Anterior cingulate cortex (tissue), 58 donors: ENCODE measurements around the gene PLXDC1.

Experiments used
- DNase-seq, 58 donors: peaks; one replicate each; lab custom pipeline; 2025; lab: John Stamatoyannopoulos, UW

PLXDC1 gene

DNA sequence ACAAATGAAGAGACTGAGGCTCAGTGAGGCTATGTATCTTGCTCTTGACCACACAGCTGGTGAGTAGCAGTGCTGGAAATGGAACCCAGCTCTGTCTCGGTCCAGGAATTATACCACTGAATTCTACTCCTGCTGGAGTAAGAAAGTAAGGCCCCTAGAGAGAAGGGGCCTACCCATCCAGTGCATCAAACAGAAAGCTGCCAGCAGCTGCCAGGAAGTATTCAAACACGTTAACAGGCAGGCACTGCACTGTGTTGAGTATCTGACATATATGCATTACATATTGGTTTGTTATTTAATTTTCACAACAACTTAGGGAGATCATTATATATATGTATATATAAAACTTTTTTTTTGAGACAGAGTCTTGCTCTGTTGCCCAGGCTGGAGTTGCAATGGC, 10.5 kb upstream of the PLXDC1 start:
- no peak for DNase-seq

DNA sequence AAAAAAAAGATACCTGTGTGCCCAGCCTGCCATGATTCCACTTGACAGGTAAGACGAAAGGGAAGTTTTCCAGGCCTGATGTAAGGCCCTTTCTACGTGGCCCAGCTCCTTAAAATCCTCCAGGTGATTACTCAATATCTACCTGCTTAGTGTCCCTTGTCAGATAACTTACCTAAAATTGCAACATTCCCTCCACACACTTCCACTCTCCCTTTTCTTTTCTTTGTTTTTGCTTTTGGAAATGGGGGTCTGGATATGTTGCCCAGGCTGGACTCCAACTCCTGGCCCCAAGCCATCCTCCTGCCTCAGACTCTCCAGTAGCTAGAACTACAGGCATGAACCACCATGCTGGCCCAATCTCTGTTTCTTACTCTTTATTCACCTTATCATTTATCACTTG, 7.2 kb upstream of the PLXDC1 start:
- no peak for DNase-seq

DNA sequence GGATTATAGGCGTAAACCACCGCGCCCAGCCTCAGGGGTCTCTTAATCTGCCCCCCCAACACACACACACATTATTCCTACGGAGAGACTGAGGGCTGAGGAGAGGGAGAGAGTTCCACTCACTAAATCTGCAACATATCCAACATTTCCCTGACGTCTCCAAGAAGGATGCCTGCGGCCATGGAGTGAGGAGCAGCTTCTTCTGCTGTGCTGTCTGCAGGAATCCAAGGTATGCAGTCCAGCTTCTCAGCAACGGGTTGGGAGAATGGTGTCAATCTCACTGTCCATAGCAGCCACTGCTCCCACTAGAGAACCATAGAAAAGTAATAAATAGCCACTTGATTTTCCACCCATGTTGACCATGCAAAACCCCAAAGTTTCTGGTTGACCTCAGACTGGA, 5.1 kb upstream of the PLXDC1 start:
- no peak for DNase-seq

DNA sequence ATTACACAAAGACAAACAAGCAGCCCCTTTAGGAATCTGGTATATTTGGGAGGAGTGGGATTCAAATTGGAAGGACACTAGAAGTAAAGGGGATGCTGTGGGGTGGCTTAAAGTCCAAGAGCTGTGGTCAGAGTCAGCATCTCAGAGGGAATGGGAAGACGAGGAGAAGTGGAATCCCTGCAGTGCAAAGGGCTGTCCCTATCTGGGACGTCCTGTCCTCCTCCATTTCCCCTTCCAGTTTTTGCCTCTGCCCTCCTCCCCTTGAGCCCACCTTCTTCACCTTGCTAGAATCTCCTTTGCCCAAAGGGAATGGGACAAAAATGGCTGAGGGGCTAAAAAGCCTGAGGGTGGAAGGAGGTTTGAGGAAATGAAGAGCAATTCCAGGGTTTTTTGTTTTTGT, 4.2 kb upstream of the PLXDC1 start:
- DNase-seq, result no peak

DNA sequence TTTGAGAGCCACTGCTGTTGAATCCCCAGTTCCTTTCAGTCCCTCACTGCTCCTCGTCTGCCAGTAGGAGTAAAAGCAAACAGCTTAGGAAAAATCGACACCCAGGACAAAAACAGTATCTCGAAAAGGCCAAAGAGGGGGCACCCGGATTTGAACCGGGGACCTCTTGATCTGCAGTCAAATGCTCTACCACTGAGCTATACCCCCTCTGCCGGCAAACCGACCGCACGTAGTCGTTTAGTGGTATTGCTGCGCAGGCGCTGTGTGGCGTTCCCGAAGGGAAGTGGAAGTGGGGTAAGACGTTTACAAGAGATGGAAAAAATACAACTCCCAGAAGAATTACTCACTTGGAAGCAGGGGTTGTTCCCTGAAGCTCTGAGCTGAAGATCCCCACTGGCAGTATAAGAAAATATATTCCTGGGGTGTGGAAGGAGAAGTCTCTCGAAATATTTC, 2.2 kb upstream of the PLXDC1 start:
- peak in 57 of 58 donors; percentile 67 to 97 (median 87) for DNase-seq

DNA sequence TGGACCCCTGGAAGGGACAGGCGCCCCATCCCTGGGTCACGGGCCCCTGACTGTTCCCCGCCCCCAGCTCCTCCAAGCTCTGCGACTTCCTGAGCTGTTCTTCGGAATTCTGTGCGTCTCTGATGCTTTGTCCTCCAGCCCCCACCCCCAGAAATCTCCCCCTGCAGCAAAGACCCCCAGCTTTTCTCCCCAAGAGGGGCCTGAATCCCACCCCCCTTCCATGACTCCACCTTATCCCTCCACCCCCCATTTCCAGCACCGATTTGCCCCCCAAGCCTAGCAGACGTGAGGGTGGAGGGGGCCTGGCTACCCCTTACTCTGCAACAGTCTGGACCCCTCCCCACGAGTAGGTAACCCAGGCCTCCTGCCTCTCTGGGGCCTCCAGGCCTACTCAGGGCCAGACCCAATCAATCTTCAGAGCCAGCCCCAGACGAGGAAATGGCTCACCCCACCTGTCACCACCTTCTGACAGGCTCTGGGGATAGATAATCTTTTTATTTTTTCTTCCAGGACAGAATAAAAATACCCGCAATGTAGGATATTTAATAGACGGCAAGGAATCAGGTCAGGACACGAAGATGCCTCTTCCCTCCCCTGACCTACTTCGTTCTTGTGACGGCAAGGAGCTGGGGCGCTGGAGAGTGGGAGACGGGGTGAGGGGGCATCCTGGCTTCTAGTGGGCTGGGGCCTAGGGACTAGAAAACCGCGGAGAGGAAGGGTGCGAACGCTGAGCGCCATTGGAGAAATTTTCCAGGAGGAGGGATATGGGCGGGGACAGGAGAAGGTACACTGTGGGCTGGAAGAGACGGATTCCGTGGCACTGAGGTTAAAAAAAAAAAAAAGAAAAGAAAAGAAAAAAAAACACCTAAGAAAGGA, 744 bp upstream of the PLXDC1 start:
- DNase-seq, result peak in 8 of 58 donors; percentile 8 to 68 (median 48)

DNA sequence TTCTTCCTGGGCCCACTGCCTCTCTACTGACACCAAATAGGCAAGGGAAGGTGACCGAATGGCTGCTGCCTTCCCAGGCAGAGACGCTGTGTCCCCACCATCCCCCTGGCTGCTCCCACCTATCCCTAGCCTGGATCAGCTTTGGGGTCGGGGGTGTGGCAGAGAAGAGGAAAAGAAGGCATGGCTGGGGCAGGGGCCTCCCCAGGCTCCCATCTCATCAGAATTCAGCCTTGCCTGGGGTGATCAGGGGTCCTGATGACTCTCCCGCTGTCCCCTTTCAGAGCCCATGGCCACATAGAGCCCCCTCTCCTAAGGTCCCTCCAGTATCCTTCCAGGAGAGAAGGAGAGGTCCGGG, 665 bp downstream of the PLXDC1 start:
- no peak for DNase-seq

DNA sequence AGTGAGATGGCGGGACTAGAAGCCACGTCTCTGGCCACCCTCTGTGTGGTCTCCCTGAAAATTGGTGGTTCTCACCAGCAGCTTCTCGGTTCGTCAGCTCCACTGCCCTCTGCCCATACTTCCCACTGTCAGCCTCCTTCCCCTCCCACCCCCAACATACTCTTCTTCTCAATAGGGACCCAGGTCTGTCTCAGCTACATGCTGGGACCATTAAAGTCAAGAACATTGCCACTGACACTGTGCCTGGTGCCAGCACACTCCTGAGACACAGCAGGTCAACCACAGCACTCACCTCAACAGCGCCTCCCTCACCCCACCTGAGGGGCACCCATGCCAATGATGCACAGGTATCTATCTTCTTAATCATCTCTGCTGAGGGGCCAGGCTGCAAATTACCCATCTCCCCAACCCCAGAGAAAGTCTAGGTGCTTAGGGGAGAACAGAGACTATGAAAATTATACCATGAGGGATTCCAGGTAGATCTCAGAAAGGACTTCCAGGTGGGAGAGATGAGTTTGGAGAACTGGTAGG, 1.3 kb downstream of the PLXDC1 start:
- no peak for DNase-seq

DNA sequence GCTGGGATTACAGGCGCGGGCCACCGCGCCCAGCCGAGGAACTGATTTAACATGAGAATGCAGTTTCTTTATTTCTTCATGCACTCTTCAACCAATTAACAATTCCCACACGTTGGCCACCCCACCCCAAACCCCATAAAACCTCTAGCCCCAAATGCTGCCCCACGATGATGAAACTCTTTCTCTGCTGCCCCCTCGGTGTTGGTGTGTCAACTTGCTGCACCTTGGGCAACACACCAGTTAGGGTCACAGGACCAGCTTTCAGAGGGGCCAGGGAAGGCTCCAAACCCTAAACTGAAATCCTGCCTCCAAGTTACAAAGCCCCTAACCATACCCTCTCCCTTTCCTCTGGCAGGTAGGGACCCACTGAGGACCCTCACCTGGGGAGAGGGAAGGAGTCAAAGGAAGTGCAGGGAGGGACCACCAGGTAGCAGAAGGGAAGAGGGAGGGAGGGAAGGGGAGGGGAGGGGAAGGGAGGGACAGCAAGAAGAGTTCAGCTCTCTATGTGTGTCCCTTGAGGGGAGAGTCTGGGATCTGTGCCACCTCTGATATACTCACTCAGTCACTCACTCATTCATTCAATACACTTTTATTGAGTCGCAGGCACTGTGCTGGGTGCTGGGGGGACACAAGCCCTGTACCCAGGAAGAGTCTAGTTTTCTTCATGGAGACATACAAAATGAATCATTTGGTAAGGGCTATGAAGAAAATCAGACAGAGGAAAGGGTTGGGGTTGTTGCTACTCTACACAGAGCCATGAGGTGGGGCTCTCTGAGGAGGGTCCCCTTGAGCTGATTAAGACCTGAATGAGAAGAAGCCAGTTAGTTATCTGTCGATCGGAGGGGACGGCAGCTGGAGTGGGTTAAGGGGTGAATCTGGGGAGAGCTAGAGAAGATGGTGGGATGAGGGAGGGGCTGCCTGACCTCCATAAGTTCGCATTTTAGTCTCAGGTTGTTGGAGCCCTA, 3.9 kb downstream of the PLXDC1 start:
- DNase-seq, result no peak

DNA sequence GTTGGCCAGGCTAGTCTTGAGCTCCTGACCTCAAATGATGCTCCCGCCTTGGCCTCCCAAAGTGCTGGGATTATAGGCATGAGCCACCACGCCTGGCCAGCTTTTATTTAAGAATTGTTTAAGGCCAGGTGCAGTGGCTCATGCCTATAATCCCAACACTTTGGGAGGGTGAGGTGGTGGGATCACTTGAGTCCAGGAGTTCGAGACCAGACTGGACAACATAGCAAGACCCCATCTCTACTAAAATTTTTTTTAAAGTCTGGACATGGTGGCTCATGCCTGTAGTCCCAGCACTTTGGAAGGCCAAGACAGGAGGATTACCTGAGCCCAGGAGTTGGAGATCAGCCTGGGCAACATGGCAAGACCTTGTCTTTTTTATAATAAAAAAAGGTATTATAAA, 5.2 kb downstream of the PLXDC1 start:
- no peak for DNase-seq

DNA sequence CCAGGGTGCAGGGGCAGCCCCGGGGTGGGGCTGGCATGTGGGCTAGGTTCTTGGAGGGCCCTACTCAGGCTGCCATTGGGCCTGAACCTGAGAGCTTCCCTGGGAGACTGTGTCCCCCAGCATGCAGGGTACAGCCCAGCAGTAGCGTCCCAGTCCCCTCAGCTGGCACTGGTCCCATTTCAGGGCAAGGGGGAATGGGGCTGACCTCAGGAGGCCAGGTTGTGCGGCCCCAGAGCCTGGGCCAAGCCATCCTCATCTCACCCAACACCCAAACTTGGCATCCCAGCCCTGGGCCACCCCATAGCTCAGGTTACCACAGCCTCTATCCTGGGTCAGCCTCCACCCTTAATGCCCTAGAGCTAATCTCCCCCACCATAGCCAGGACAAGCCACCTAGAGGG, 6.3 kb downstream of the PLXDC1 start:
- DNase-seq, result no peak

DNA sequence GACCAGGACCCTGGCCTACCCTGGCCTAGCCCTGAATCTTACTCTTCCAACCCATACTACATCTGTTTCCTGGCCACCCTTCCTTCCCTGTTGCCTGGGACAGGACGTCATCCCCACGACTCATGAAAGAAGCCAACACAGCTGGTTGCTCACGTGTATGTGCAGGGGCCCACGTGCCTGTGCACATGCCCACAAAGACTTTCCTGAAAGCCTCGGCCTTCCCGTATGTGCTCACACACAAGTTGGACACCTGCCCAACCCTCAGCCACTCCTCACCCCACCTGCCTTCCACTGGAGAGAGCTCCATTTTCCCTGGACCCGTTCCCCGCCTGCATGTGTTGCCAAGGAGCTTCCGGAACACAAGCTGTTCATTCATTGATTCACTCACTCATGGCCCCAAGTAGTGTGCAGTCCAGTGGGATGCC, 7.0 kb downstream of the PLXDC1 start:
- peak in 23 of 58 donors; percentile 4 to 77 (median 35) for DNase-seq

DNA sequence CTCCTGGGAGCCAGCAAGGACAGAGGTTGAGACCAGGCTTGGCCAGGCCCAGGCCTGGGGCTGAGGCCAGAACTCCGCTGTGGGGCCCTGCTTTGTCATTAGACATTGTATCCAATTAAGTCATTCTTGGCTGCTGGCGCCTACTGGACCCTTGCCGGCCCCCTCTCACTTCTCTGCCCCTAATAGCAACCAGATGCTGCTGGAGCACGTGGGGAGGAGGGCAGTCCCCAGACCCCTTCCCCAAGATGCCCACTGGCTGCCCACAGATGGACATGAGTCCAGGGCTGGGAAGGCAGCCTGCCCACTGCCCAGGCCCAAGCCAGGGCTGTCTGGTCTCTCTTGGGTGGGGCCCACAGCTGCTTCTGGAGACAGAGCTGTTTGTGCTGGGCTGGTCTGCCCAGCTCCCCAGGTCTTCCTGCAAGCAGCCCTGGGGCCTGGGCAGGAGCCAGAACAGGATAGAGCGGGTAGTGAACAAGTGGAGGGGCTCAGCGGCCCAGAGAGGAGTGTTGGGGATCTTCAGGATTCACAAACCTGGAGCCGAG, 7.8 kb downstream of the PLXDC1 start:
- peak in 7 of 58 donors; percentile 10 to 45 (median 22) for DNase-seq

DNA sequence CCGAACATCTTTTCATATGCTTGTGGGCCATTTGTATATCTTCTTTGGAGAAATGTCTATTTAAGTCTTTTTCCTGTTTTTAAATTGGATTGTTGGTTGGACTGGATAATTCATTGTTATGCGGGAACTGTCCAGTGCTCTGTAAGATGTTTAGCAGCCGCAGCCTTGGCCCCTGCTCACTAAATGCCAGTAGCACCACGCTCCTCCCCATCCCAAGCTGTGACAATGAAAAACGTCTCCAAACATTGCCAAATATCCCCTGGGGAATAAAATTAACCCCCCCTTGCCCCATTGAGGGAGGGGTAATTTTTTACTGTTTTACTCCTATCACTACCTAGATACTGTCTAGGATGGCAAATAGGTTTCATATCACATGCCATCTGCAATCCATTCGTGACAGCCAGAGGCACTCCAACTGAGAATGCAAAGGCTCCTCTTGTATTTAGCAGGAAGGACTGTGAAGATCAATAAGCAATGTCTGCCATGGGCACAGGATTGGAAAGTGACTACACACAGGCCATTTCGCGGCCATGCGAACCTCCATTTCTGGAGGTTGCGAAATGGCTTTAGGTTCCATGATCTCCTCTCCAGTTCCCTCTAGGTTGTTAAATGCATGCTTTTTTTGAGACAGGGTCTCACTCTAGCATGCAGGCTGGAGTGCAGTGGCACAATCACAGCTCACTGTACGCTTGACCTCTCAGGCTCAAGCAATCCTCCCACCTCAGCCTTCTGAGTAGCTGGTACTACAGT, 9.3 kb downstream of the PLXDC1 start:
- DNase-seq, result no peak

DNA sequence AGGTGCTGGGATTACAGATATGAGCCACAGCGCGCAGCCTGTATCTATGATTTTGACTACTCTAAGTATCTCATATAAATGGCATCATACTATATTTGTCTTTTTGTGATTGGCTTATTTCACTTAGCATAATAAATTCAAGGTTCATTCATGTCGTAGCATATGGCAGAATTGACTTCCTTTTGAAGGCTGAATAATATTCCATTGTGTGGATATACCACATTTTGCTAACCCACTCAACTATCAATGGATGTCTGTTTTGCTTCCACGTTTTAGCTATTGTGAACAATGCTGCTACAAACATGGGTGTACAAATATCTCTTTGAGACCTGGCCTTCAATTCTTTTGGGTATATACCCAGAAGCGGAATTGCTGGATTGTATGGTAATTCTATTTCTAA, 10.1 kb downstream of the PLXDC1 start:
- no peak for DNase-seq

DNA sequence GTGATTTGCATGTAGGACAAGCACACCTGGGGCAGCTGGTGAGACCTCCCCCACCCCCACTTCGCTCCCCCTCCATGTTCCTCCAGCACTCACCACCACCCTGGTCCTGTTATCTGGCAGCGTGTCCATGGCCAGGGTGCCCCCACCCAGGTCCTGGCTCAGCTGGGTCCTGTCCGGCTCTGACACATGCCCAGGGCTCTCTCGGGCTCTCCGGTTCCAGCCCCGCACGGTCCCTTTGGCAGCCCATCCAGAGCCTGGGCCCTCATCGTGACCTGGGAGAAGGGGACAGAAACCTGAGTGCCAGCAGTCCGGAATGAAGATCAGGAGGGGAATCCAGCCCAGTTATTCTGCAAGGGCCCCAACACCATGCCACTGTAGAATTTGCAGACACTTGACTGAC, 11.9 kb downstream of the PLXDC1 start:
- DNase-seq, result no peak

DNA sequence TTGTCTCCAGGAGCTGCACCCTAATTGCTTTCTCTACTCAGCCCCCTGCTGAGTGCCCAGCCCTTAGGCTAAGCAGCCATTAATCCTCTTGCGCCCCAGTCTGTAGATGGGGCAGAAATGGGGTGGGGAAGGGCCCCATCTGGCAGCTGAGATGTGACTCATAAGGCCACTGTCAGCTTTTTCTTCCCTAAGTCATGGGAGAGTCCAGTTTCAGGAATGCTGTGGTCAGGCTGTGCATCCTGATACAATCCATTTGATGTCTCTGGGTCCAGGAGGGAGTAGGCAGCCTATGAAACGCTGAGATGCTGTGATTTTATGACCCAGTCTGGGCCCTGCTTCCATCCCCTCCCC, 12.3 kb downstream of the PLXDC1 start:
- no peak for DNase-seq

DNA sequence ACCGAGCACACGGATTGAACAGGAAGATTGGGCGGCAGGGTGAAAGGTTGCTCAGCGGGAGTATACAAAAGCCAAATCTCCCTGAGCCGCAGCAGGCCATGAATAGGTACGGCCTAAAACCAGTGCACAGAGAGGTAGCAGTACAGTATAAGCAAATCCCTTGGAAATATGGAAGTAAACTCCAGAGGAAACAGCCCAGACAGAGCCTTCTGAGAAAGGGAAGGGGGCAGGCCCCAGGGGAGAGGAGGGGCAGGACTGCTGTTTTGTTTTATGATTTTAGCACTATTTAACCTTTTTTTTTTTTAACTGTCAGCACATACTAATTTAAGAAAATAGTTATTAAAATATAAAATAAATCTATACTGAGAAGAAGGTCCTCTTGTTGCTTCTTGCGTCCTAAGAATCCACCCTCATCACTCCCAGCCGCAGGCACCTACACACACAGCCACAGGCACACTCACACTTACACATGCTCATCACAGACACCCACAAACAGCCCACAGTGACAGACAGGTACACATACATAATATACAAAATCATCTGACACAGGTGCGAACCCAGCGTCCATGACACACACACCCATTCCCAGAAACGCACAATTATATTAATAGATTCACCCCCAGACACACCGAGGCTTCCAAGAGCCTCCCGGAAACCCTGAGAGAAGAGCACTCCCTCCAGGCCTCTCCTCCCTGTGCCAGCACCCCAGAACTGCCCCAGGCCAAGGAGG, 12.8 kb downstream of the PLXDC1 start:
- no peak for DNase-seq

DNA sequence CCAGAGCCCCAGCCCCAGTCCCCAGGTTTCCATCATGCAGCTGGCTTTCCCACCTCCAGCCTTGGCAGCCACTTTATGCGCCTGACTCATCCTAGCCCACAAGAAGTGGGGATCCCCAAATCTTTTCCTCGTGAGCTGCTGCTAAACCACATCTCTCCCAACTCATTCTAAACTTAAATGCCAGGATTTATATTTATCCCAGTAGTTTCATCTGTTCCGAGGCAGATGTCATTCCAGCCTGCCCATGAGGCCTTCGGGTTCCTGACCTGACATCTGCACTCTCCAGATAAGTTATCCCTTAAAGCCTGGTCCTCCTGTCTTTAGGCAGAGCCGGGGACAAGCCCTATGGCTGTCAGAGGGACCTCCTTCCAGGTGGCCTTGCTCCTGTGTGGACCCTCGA, 16.6 kb downstream of the PLXDC1 start:
- DNase-seq, result no peak
